ENCODE results near the gene ATP6V0E2.

ATP6V0E2 gene

DNA sequence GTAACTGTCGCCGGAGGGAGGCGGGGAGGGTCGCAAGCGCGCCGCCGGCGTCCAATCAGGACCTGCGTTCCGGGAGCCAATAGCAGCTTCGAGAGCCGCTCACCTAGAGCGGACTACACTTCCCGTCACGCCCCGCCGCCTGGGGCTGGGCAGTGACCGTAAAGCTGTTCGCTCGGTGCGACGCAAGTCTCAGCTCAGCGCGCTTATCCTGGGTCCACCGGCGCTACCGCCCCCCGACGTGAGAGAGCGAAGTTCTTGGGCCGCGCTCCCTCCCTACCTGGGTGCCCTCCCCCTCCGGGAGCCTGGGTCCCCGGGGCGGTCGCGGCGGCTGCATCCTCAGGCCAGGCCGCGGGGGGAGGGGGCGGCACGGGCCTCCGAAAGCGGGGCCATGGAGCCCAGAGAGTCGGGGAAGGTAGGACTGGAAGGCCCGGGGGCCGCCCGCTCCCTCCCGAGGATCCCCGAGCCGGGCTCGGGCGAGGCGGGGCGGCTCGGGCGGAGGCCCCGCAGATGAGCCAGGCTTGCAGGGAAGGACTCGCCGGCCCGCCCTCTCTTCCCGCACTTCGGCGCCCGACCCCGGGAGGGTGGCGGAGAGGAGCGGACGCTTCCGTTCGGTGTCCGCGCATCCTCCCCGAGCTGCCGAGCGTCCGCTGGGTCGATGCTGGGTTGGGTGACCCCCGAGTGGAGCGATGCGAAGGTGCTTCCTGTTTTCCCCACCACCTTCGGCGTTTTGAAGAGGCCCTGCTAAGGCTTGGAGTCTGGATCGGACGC is 35.4 kb upstream of the ATP6V0E2 start, which contains the start of gene ZNF862:
Gene ZNF862 (plus strand): TSS at position 152 of the 768 bp plus-strand sequence. CDS start 237 bp downstream, at position 389.
- DNase-seq (ENCODE audit: low read depth in 2 of 2) = peak; percentile 88 to 93

DNA sequence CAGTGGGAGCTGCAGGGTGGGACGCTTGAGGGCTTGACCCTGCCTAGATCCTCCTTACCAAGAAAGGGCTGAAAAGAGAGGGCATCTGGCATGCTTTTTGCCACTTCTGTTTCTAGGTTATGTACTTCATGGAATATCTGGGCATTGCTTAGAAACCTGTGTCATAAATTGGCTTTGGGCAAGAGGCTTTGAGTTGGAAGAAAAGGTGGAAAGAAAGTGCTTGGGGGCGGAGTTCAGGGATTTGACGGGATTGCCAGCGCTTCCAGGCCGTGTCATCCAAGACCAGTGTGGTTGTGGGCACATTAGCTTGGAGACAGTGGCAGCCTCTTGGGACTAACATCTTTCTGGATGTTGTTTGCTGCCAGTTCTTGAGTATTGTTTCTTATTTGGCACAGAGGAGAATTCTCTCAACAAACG is 34.8 kb upstream of the ATP6V0E2 start:
- DNase-seq (ENCODE audit: low read depth in 2 of 2) = no peak

DNA sequence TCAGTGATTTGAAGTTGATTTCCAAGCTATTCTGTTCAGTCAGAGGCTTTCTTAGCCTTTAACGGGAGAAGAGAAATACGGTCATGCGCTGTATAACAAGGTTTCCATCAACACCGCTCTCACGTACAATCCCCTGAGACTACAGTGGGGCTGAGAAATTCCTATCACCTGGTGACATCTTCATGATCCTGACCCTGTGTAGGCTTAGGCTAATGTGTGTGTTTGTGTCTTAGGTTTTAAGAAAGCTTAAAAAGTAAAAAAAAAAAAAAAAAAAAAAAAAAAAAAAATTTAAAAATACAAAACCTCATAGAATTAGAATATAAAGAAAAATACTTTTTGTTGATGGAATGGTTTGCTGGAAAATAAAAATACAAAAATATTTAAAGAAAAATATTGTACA is 33.8 kb upstream of the ATP6V0E2 start:
- no peak for DNase-seq (ENCODE audit: low read depth in 2 of 2)

DNA sequence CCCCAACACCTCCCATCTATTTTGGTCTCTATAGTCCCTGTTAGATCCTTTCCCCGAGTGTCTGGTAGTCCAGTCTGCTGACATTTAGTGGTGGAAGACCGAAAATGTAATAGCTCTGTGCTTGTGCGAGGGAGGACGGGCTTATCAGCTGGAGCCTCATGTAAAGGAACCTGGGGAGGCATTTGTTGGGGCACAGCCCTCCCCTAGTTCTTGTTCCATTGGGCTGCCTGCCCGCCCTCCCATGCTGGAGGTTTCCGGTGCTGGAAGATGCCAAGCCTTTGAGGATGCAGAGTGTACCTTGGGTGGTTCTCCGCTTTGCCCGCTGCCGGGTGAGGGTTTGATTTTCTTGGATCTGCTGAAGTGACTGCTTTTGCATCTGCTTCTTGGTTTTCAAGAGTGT is 30.2 kb upstream of the ATP6V0E2 start:
- no peak for DNase-seq (ENCODE audit: low read depth in 2 of 2)

DNA sequence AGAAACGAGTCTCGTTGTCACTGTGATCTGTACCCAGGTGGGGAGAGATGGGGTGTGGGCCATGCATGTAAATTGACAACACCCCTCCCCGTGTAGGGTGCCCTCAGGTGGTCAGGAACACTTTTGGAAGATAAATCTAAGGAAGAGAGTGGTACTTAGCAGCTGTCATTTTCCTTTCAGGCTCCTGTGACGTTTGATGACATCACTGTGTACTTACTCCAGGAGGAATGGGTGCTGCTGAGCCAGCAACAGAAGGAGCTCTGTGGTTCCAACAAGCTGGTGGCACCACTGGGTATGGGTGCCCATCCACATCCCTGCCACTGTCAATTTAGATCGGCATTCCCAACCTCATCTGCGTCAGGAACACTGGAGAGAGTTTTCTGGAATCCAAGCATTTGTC is 29.3 kb upstream of the ATP6V0E2 start:
- no peak for DNase-seq (ENCODE audit: low read depth in 2 of 2)

DNA sequence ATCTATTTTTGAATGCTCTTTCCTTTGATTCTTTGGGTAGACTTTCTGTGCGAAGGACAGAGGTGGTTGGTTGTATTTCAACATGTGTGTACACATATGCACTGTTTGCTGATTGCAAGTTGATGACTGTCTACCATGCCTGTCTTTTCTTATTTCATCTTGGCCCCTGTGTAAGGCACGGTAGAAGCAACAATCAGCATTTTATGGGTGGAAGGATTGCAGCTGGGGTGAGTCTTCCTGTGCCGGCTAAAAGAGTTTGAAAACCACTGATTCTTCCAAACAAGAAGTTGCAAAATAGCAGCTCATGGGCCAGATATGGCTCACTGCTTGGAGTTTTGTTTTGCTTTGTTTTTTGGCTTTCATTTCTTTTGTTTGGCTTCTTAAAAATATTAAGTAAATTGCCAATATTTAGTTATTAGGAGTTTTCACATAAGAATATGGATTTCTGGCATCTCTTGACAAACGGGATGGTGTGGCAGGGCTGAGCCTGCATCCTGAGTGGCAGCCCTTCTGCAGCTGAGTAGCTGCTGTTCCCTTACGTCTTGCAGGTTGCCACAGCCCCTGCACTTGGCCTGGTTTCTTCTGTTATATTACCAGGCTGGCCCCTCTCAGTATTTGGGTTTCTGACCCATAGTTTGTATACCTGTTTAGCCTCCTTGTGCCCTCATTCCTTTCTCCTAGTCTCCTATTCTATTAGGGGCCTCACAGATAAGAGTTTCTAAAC is 28.4 kb upstream of the ATP6V0E2 start:
- no peak for DNase-seq (ENCODE audit: low read depth in 2 of 2)

DNA sequence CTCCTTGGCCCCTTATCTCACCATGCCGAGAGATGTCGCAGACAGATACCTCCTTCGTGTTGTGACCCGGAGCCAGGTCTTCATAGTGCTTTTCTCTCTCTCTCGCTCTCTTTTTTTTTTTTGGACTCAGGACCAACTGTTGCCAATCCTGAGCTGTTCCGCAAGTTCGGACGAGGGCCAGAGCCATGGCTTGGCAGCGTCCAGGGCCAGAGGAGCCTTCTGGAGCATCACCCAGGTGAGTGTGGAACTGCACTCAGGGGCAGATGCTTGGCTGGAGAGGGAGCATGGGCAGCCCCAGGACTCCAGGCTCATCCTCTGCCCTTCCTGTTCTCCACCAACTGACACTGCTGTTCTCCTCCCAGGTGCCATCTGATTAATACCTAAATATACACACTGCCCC is 27.7 kb upstream of the ATP6V0E2 start:
- no peak for DNase-seq (ENCODE audit: low read depth in 2 of 2)

DNA sequence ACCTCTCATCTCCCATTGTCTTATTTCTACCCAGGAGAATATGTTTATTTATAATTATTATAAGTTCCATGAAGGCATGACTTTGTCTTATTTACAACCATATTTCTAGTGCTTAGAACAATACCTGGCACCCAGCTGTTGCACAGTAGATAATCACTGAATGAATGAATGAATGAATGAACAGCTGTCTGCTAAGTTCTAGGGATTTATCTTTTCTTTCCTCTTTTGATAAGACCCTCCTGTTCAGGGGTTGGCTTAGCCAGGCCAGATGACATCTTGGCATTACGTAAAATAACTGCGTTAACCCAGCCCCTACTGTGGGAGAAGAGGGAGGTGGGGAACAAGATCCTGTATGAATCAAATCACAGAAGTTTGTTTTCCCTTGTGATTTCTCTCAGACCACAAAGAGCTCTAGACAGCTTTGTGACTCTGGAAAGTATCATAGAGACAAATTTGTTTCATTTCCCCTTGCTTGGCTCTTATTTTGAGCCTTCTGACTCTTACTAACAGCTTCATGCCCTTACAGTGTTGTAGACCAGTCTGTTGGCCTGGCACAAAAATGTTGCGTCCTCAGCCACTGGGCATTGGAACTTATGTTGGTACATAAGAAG is 27.2 kb upstream of the ATP6V0E2 start:
- no peak for DNase-seq (ENCODE audit: low read depth in 2 of 2)

DNA sequence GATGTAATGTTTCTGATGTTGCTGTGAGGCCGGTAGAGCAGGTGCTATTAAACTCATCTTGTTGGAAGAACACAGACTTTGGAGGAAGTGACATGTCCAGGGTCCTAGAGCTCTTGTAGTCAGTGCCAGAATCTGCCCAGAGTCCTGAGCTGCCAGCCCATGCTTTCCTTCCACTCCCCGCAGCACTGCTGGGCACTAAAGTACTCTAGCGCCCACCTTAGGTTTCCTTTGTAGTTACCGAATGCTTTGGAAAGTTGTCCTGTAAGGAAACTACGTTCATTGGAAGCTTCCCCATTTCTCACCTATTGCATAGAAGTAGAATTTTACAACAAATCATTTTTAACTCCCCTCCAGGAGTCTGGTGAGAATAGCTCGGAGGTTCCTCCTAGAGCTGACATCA is 24.6 kb upstream of the ATP6V0E2 start:
- DNase-seq (ENCODE audit: low read depth in 2 of 2) = no peak

DNA sequence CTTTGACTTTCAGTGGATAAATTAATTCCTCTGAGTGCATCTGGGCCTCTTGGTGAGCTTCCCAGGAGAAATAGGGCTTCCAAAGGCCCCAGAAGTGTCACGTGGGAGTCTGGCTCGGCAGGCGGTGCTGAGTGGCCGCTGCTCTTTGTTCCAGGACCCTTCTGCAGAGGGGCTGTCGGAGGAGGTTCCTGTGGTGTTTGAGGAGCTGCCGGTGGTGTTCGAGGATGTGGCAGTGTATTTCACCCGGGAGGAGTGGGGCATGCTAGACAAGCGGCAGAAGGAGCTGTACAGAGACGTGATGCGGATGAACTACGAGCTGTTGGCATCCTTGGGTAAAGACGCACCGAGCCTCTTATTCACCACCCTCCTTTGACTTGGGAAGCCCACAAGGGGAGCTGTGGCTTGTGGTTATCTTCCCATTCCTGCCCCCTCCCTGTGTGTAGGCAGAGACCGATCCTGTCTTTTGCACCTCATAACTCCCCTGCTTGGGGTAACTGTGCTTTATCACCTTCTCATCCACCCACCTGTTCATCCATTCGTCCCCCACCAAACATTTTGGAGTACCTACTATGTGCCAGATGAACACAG is 23.7 kb upstream of the ATP6V0E2 start:
- no peak for DNase-seq (ENCODE audit: low read depth in 2 of 2)

DNA sequence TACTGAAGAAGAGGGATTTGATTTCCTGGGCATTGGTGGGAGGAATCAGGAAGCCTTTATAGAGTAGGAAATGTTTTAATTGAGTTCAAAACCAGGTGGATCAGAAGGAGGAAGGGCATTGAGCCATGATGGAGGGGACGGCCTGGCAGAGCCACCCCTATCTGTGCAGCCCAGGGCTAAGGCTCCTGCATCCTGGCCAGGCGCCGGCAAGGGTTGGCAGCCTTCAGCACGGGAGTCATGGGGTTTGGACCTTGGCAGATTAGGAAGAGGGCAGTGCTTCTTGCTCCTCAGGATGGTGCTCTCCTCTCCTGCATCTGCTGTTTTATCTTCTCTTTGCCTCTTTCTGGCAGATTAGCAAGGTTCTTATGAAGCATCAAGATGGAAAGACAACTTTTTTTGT is 23.1 kb upstream of the ATP6V0E2 start:
- DNase-seq (ENCODE audit: low read depth in 2 of 2) = no peak

DNA sequence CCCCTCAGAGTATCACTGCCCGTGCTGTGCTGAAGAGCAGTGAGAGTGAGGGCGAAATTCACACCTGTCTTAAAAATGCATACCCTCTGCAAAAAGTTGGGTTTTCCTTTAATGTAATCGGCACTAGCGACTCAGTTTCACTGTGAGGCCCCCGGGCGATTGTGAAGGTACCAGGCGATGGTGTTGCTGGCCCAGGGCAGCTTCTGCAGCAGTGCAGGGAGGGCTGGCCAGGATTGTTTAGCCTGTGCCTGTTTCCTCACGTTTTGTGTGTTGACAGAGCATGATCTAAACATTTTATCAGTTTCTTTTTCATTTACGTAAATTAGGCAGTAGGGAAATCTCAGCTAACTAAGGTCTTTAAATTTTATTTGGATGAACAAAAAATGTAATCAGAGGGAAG is 22.3 kb upstream of the ATP6V0E2 start:
- DNase-seq (ENCODE audit: low read depth in 2 of 2) = no peak

DNA sequence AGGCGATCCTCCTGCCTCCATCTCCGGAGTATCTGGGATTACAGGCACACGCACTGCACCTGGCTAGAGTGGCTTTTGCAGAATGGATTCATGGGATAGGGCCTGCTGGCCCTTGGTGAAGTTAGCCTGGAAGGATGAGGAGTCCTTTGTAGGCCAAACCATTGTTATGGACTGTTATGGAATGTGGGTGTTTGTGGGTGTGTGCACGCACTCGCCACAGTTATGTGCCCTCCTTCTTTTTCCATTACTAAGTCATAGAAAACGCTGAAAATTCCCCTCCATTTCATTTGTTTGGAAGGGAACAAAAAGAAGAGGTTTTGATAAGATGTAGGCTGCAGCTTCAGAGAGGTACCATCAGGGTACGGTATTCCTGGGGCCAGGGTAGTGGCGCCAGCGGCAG is 20.6 kb upstream of the ATP6V0E2 start:
- no peak for DNase-seq (ENCODE audit: low read depth in 2 of 2)

DNA sequence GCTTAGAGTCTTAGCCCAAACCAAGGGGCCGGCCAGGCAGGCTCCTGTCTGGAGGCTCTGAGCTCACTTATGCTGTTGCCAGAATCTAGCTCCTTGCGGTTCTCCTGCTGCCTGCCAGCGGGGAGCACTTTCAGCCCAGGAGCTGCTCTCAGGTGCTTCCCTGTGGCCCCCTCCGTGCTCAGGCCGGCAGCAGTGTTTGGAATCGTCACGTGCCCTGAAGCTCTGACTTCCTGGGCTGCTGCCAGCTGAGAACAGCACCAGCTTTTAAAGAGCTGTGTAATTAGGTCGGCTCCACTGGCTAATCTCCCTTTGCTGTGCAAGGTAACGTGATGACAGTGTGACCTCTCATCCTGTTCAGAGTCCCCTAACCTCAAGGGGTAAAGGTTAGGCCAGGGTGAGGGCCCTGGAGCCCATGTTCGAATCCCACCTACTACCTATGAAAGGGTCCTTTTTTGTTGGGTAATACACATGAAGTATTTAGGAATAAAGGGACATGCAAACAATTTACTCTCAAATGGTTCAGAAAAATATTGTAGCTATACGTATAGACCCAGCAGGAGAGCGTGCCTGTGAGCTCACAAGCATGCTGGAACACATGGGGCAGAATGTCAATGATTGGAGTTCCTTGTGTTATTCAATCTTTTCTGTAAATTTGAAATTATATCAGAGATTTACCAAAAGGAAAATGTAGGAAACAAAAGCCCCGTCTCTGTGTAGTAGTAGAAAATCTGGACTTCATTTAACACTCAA is 19.0 kb upstream of the ATP6V0E2 start:
- DNase-seq (ENCODE audit: low read depth in 2 of 2) = no peak

DNA sequence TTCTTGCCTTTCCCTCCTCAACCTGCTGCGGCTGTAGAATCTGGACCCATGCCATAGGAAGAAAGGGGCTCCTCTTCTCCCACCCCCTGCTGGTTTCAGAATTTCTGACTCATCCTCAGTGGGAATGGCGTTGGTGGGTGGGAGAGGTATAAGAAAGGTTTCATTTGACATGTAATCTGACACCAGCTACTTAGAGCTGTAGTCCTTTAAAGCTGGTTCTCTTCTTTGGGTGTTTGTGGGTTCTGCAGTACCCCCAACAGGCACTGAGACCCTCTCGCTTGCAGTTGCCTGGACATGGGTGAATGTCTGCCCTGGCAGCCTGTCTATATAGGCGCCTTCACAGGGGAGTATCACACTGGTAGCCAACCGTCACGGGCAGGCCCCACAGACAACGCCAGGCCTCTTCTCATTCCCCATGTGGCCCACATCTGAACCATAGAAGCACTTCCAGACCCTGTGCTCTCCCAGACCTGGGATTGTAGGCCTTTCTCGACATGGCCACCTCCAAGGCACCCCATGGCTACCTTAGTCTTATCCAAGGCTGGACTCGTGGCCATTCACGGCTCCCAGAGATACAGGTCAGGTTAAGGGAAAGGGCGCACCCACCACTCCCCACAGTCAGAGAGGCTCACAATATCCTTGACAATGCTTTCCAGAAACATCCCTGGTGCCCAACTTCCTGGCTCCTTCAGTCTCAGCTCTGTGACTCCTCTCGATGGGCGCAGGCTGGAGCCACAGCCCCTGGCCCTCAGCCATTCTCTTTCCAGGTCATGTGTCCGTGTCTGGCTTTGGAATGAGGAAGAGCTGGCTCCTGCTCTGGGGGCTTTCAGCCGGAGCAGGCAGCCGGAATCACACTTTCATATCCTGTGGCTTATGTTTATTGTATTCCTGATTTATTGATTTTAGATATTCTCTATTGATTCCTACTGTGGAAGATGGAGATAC is 18.1 kb upstream of the ATP6V0E2 start:
- DNase-seq (ENCODE audit: low read depth in 2 of 2) = no peak

DNA sequence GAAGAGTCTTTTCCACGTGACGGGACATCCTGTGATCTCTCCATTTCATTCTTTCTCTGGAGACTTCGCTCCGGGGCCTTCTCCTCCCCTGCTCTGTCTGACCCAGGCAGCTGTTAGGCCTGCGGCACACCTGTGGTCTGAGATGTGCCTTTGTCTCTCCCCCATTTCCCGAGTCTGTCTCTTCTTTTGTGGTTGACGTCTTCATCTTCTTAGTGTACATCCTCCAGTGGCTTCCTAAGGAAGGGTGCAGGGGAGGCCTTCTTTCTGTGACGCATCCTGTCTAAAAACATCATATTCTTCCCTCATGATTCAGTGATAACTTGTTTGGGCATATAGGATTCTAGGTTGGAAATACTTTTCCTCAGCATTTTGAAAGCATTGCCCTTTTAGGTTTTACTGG is 17.2 kb upstream of the ATP6V0E2 start:
- no peak for DNase-seq (ENCODE audit: low read depth in 2 of 2)

DNA sequence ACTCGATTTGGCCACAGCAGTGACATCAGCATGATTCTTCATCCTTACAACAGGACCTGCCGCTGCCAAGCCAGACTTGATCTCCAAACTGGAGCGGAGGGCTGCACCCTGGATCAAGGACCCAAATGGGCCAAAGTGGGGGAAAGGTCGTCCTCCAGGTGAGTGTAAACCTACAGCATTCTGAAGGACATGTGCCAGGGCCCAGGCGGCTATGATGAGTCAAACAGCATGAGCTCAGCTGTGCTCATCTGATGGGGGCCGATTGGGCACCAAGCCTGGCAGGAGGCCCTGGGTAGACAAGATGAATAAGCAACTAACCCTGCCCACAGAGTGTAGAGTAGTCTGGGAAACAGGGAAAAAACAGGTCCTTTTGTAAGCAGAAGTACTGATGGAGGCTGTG is 14.4 kb upstream of the ATP6V0E2 start:
- no peak for DNase-seq (ENCODE audit: low read depth in 2 of 2)

DNA sequence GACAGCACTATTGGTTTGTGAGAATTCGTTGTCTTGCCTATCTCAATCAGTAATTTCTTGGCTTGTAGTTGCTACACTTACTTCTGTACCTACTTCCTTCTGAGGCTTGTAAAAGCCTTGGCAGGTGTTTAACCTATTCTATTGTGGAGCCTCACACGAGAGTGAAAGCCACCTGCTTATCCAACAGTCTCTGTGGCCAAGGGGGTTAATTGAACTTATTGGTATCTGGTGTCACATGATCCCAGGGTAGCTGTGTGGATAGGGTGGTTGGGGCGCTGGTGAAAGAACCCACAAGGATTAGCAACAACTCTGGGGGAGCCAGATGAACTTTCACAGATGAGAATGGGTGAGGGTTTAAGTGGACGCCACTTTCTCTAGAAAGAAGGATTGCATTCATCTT is 13.9 kb upstream of the ATP6V0E2 start:
- DNase-seq (ENCODE audit: low read depth in 2 of 2) = no peak

DNA sequence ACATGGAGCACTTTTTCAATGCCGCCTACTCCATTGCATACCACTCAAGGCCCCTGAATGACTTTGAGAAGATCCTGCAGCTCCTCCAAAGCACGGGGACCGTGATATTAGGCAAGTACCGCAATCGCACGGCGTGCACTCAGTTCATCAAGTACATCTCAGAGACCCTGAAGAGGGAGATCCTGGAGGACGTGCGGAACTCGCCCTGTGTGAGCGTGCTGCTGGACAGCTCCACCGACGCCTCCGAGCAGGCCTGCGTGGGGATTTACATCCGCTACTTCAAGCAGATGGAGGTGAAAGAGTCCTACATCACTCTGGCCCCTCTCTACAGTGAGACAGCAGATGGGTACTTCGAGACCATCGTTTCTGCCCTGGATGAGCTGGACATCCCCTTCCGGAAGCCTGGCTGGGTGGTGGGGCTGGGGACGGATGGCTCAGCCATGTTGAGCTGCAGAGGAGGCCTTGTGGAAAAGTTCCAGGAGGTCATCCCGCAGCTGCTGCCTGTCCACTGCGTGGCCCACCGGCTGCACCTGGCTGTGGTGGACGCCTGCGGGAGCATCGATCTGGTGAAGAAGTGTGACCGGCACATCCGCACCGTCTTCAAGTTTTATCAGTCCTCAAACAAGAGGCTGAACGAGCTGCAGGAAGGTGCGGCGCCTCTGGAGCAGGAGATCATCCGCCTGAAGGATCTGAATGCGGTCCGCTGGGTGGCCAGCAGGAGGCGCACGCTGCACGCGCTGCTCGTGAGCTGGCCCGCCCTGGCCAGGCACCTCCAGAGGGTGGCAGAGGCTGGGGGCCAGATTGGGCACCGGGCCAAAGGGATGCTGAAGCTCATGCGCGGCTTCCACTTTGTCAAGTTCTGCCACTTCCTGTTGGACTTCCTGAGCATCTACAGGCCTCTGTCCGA is 12.7 kb upstream of the ATP6V0E2 start:
- no peak for DNase-seq (ENCODE audit: low read depth in 2 of 2)

DNA sequence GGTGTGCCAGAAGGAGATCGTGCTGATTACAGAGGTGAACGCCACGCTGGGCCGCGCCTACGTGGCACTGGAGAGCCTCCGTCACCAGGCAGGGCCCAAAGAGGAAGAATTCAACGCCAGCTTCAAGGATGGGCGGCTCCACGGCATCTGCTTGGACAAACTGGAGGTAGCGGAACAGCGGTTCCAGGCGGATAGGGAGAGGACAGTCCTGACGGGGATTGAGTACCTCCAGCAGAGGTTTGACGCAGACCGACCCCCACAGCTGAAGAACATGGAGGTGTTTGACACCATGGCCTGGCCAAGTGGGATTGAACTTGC is 12.1 kb upstream of the ATP6V0E2 start:
- no peak for DNase-seq (ENCODE audit: low read depth in 2 of 2)

All from stimulated activated CD8-positive, alpha-beta memory T cell treated with anti-CD3 and anti-CD28 coated beads, Interleukin-7, amount 100 ng/mL, for 1 hour (primary cell).